Measurements from ENCODE around the gene SHB. TPM values are rescaled to one million over a fixed set of nuclear protein-coding genes. Genes with fewer than 3 reads are reported as not detected.

SHB gene
- total and polyA plus RNA-seq, 2 of the 8 experiments (the other 6 are each of a cell fraction or from before 2014, with no cell fraction given): 4.1 to 12.6 TPM

GRCh38 chr9:38033941-38034340 lies 35.1 kb downstream of the SHB start:
- H4K91ac ChIP-seq (replicated peaks; ENCODE audit: insufficient read length, low read length): no peak overlapping the region
- no peak overlapping the region for H3K23ac ChIP-seq (ENCODE audit: insufficient read length)
- H3K56ac ChIP-seq (replicated peaks; ENCODE audit: insufficient read length, low read depth, low read length): no peak overlapping the region
- DNase-seq (ENCODE audit: low read depth in 1 of 2, low spot score in 2 of 2) (no peak), FAIRE-seq (no peak)
- peaks cover 8% of the 10 kb centered on the region for H3K79me1 ChIP-seq (ENCODE audit: low read depth, low read length)
- H3K23me2 ChIP-seq (ENCODE audit: low read depth, low read length): no peaks in the 10 kb centered on the region
- peaks cover 0 to 2% of the 10 kb centered on the region in 2 experiments for H4K20me1 ChIP-seq (replicated peaks in 1 of 2; ENCODE audit: control insufficient read depth in 1 of 2, insufficient read depth in 2 of 2, low read length in 2 of 2)
- no peak overlapping the region for H2AFZ ChIP-seq (ENCODE audit: low read length)
- ChIA-PET POLR2A (ENCODE audit: partially characterized antibody) (interaction anchor here (0.9 to 2.3 kb wide), 3 partner anchors 14 to 34 kb away, joined by 3 to 10 read pairs (median 5); no protein-coding TSS in a partner anchor), CTCF (ENCODE audit: partially characterized antibody) (interaction anchor here (0.7 to 5.4 kb wide), 5 partner anchors 9 to 121 kb away, joined by 3 to 43 read pairs (median 3); no protein-coding TSS in a partner anchor)
- H3K79me2 ChIP-seq (ENCODE audit: control insufficient read depth in 1 of 2, insufficient read depth in 2 of 2, low read length in 2 of 2): peaks cover 0 to 39% of the 10 kb centered on the region in 2 experiments; a peak in 1 of 4 replicates
- H3K4ac ChIP-seq (replicated peaks; ENCODE audit: insufficient read length, low read depth, low read length): no peak overlapping the region
- no peak overlapping the region for H3K18ac ChIP-seq (ENCODE audit: extremely low read depth, low read length)
- H2BK15ac ChIP-seq (ENCODE audit: low read length): no peak overlapping the region
- H3K36me3 ChIP-seq (ENCODE audit: control insufficient read depth in 2 of 4, insufficient read depth in 4 of 4, low read length in 3 of 4): no peaks in the 10 kb centered on the region
- no peak overlapping the region for H4K5ac ChIP-seq (ENCODE audit: insufficient read length, low read depth, low read length)
- H3K27ac ChIP-seq (ENCODE audit: low read depth, low read length): no peak overlapping the region
- no peak overlapping the region for H2BK120ac ChIP-seq (replicated peaks; ENCODE audit: low read depth, low read length)
- H3K4me1 ChIP-seq (replicated peaks in 1 of 4; ENCODE audit: control insufficient read depth in 3 of 4, insufficient read depth in 4 of 4, low read length in 3 of 4): peaks cover 2 to 12% (median 7%) of the 10 kb centered on the region in 4 experiments; a peak in 5 of 7 replicates
- H2AK5ac ChIP-seq (ENCODE audit: low read depth, low read length): no peak overlapping the region
- no peak overlapping the region for H2BK12ac ChIP-seq (ENCODE audit: low read depth, low read length)
- no peak overlapping the region for H3K4me3 ChIP-seq (ENCODE audit: extremely low read depth in 1 of 4, insufficient read depth in 2 of 4, low read depth in 3 of 4, low read length in 4 of 4)
- no peaks in the 10 kb centered on the region for H3K9me3 ChIP-seq (ENCODE audit: insufficient read depth in 2 of 2, low read depth in 1 of 2, low read length in 1 of 2)
- H3K14ac ChIP-seq (ENCODE audit: insufficient read length): no peak overlapping the region
- H2BK20ac ChIP-seq (ENCODE audit: low read length): no peak overlapping the region
- no peak overlapping the region for H3K4me2 ChIP-seq (ENCODE audit: insufficient read depth in 1 of 2, low read depth in 2 of 2, low read length in 2 of 2)
- TF ChIP-seq SIN3A (conservative IDR thresholded peaks at IDR 0.05 in 1 of 2, IDR thresholded peaks at IDR 0.05 in 1 of 2; ENCODE audit: low read depth in 1 of 2, low read length in 2 of 2) (no peak), SRF (IDR thresholded peaks at IDR 0.05; ENCODE audit: low read depth, low read length) (no peak), GTF2F1 (IDR thresholded peaks at IDR 0.05; ENCODE audit: borderline replicate concordance, low read depth, low read length) (no peak), KDM1A (IDR thresholded peaks at IDR 0.05; ENCODE audit: borderline replicate concordance, low read length) (no peak), SAP30 (IDR thresholded peaks at IDR 0.05; ENCODE audit: insufficient read depth, insufficient replicate concordance, low read length) (no peak), TBP (IDR thresholded peaks at IDR 0.05; ENCODE audit: low read depth, low read length) (no peak), JUND (IDR thresholded peaks at IDR 0.05; ENCODE audit: low read length) (no peak), NANOG (IDR thresholded peaks at IDR 0.05; ENCODE audit: insufficient read depth, low read depth, low read length, poor library complexity, severe bottlenecking) (no peak)
- TF ChIP-seq, protein P1, sequence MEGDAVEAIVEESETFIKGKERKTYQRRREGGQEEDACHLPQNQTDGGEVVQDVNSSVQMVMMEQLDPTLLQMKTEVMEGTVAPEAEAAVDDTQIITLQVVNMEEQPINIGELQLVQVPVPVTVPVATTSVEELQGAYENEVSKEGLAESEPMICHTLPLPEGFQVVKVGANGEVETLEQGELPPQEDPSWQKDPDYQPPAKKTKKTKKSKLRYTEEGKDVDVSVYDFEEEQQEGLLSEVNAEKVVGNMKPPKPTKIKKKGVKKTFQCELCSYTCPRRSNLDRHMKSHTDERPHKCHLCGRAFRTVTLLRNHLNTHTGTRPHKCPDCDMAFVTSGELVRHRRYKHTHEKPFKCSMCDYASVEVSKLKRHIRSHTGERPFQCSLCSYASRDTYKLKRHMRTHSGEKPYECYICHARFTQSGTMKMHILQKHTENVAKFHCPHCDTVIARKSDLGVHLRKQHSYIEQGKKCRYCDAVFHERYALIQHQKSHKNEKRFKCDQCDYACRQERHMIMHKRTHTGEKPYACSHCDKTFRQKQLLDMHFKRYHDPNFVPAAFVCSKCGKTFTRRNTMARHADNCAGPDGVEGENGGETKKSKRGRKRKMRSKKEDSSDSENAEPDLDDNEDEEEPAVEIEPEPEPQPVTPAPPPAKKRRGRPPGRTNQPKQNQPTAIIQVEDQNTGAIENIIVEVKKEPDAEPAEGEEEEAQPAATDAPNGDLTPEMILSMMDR (IDR thresholded peaks at IDR 0.05; ENCODE audit: control extremely low read depth in 1 of 3, insufficient read depth in 1 of 3, low read depth in 1 of 3, low read length in 3 of 3): no peak
- no peaks in the 10 kb centered on the region for H3K27me3 ChIP-seq (replicated peaks in 1 of 4; ENCODE audit: control insufficient read depth in 3 of 4, extremely low read depth in 1 of 4, insufficient read depth in 3 of 4, low read length in 3 of 4)
- H4K8ac ChIP-seq (ENCODE audit: extremely low read depth, insufficient read depth, low read length): no peak overlapping the region
- H2BK5ac ChIP-seq (ENCODE audit: low read depth, low read length): no peak overlapping the region
- no peak overlapping the region for H3K9ac ChIP-seq (replicated peaks in 1 of 4; ENCODE audit: extremely low read depth in 1 of 4, low read depth in 3 of 4, low read length in 3 of 4)
- 93% methylated on average over 8 of the region's 8 CpGs; no CpG with 5 or more reads in 1 of the 2 experiments for WGBS, 2 experiments (ENCODE audit: extremely low coverage in 1 of 2, insufficient coverage in 1 of 2, insufficient read length in 1 of 2, insufficient replicate concordance in 2 of 2, low coverage in 1 of 2, low lambda C conversion rate in 2 of 2, missing lambda C conversion rate in 1 of 2)
